Stimulated activated CD8-positive, alpha-beta memory T cell treated with anti-CD3 and anti-CD28 coated beads, Interleukin-2, amount 100 ng/mL, for 1 hour (primary cell): ENCODE results near the gene DMAC2.
"Not testable (repeated sequence)": the region's sequence is repeated elsewhere in the genome, so short reads cannot be mapped to it uniquely, and the experiment has no call there.

Source experiments
- DNase-seq, 2 donors: peaks; one replicate each; pipeline ENCODE4 v3.0.0-alpha.2; 2020; ENCODE audit warnings: low read depth in 2 of 2

The DMAC2 gene

DNA sequence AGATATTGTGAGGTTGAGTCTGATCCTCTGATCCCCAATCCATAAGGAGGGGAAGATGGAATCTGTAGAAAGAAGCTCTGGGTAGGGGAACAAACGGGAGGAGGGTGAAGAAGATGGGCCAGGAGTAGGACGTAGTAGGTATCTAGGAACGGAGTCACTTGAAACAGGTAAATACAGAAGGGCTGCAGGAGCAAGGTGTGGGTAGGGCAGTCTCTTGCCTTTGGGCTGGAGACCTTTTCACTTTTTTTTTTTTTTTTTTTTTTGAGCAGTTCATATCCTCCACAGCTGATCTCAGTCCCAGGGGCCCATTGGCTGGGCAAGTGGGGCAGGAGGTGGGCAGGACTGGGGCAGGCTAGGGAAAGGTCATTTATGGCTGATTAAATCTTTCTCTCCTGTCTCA is 40.6 kb downstream of the DMAC2 start:
- no peak for DNase-seq

DNA sequence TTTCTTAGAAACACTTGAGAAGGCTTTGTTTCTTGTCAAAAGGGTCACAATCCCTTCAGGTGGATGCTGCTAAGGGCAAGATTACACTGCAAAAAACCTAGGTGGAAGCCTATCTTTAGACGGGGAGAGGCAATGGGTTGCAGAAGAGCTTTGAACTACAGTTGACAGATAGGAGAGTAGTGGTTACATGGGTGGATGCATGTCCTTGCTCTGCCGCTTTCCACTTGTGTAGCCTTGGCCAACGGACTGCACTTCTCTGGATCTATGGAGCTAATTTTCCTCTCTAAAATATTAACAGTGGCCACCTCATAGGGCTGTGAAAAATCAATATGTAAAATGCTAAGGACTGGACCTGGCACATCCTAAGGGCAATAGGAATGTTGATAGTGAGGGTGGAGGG is 41.1 kb downstream of the DMAC2 start:
- DNase-seq: no peak

DNA sequence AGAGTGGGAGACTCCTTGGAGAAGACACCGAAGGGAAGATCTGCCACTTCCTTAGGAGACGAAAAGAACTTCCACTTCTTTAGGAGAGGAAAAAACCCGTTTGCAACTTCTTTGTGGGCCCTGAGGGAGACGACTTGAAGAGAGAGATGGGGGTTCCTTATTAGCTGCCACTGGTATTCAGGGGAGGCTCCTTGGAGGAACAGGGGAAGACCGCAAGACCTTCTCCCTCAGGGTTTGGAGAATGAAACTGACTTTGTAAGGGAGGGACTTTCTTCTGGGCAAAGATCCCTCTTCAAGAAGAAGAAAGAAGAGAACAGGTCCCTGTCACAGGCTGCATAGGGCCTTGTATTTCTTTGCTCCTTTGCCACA is 41.7 kb downstream of the DMAC2 start:
- no peak for DNase-seq

DNA sequence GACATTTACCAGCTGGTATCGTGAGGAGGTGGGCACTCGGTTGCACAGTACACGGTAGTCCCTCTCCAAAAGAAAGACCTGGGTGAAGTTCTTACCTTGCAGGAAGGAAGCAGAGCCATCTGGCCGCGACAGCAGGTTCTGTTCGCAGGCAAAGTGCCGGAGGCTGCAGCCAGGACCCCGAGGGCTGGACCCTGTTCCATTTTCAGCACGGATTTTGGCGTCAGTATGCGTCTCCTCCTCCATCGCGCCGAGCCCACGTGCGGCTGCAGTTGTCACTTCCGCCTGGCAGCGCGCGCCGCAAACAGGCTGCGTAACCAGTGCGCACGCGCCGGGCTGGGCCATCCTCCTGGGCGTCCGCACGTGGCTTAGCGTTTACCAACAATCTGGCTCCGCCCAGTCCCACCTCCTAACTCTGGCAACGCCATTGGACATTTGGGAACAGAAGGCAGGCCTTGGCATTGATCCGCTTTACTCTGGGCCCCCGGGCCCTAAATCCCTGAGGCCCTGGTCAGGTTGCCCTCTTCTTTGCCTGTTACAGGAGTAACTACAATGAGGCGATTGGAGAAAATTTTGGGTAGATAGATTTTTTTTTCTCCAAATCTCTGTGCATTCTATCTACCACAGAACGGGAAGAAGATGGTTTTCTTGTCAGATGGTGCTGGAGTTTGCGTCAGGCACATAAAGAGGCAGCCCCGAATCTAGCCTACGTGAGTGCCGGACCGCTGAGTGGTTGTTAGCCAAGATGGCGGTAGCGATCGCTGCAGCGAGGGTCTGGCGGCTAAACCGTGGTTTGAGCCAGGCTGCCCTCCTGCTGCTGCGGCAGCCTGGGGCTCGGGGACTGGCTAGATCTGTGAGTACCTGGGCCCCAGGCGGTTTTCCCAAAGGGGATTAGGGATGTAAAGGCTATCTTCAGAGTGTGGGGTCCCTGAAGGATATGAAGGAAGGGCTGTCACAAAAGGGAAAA is 42.3 kb downstream of the DMAC2 start, which contains the start of the genes BCKDHA and EXOSC5:
TSS of gene BCKDHA (plus strand) at position 733 of the 964 bp plus-strand sequence. CDS start at position 743, 10 bp downstream.
TSS of gene EXOSC5 (minus strand) at position 274 of the 964 bp plus-strand sequence. CDS start at position 243, 31 bp downstream.
- peak; percentile 95 to 98 for DNase-seq

DNA sequence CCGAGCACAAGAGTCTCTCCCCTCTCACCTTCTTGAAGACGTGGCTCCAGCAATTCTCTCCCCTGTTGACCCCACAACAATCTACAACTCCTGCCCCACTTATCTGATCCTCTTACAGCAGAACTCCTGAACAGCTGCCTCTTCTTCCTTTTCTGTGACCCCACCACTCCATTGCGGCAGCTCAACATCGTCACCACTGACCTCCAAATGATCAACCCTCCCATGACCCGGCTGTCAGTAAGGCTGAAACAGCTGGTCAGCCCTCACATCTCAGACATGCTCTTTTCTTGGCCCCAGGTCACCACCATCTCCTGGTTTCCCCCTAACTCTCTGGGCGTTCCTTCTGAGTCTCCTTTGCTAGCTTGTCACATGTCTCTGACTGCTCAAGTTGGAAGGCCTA is 44.4 kb downstream of the DMAC2 start:
- DNase-seq: no peak

DNA sequence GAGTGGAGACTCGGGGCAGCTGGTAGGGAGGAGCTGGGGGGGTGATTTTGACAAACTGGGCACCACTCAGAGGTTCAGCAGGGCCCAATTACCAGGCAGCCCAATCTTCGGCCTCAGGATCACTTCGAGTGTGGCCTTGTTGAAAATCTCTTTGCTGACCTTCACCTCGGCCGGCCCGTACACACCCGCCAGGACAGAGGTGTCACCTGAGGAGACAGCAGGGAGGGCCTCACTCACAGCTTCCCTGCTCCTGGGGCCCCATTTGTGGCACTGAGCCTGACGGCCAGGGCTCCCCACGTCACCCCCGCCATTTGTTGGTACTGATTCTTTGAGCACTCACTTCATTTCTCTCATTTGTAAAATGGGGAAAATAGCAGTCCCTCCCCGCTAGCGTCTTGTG is 46.9 kb downstream of the DMAC2 start:
- no peak for DNase-seq

DNA sequence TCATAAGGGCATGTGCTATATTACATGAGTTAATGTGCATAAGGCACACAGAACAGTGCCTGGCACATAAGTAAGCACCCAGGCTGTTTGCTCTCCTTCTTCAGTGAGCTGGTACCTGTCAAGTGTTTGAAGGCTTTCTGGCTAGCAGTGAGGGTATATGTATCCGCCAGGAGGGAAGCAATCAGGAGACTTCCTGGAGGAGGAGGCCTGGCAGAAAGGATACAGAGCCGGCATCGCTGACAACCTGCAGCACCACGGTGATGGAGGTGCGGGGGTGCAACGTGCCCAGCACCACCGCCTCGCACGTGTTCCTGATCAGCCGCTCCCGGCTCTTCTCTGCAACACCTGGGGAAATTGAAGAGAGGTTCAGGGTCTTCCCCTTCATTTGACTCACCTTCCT is 48.1 kb downstream of the DMAC2 start:
- DNase-seq: no peak

DNA sequence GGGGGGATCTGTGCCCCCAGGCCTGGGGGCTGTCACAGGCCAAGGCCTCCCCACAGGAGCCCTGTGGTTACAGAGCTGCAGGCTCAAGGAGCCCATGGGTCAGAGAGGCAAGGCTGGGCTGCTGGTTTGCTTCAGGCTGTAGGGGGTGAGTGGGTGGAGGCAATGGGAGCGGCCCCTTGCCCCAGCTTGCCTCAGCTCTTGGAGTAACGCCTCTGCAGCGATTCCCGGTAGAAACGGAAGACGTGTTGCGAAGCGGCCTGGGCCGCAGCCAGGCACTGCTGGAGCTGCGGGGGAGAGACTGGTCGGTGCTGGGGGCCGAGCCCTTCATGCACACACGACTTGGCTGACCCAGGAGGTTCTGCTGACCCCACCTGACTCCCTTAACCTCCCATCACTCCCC is 53.3 kb downstream of the DMAC2 start:
- DNase-seq: no peak

DNA sequence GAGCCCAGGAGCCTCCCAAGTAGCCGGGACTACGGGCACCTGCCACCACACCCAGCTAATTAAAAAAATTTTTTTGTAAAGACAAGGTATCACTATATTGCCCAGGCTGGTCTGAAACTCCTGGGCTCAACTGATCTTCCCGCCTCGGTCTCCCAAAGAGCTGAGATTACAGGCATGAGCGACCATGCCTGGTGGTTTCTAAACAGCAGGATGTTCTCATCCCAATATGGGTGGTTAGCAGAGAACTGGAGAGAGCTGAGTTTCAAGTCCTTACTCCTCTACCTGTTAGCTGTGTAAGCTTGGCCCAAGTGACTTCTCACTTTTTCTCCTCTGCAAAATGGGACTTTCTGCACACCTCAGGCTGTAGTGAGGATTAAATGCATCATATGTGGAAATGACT is 55.4 kb downstream of the DMAC2 start:
- DNase-seq: no peak

DNA sequence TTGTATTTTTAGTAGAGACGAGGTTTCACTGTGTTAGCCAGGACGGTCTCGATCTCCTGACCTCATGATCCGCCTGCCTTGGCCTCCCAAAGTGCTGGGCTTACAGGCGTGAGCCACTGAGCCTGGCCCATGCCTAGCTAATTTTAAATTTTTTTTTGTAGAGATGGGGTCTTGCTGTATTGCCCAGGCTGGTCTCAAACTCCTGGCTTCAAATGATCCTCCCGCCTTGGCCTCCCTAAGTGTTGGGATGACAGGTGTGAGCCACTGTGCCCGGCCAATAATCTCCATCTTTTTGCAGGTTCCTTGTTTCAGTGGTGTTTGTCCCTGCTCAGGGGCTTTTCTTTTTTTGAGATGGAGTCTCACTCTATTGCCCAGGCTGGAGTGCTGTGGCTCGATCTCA is 58.2 kb downstream of the DMAC2 start:
- not testable (repeated sequence) for DNase-seq
